Upper lobe of left lung (tissue), 6 donors: ENCODE data around the gene SEC16A. TPM values are rescaled to one million over a fixed set of nuclear protein-coding genes. Genes with fewer than 3 reads are reported as not detected.

Experiments
- ATAC-seq, 2 donors: fragments of 200-7000 bp; cut with Tn5 transposase; one replicate each; pipeline ENCODE4 v1.9.1; 2022; ENCODE audit warnings: mild to moderate bottlenecking in 2 of 2, moderate library complexity in 2 of 2; ENCODE audit not compliant: low FRiP score in 2 of 2
- DNase-seq, 2 donors: peaks; one replicate each; pipeline ENCODE4 v3.0.0-alpha.2; 2019 to 2020
- H3K27ac ChIP-seq, 4 donors: fragments of 200-600 bp; sonication (generic); one replicate each; pipeline ENCODE4 v1.5.1; 2016 to 2019
- H3K27me3 ChIP-seq, 4 donors: fragments of 200-600 bp; sonication (generic); one replicate each; pipeline ENCODE4 v1.5.1; 2017 to 2019
- H3K36me3 ChIP-seq, 4 donors: fragments of 200-600 bp; sonication (generic); one replicate each; pipeline ENCODE4 v1.5.1; 2016 to 2019
- H3K4me1 ChIP-seq, 4 donors: fragments of 200-600 bp; sonication (generic); one replicate each; pipeline ENCODE4 v1.5.1; 2018 to 2019
- H3K4me3 ChIP-seq, 4 donors: fragments of 200-600 bp; sonication (generic); one replicate each; pipeline ENCODE4 v1.5.1; 2017 to 2019; ENCODE audit warnings: mild to moderate bottlenecking in 2 of 4, moderate library complexity in 1 of 4
- H3K9me3 ChIP-seq, 4 donors: fragments of 200-600 bp; sonication (generic); one replicate each; pipeline ENCODE4 v1.5.1; 2018 to 2019
- CTCF ChIP-seq, 6 experiments: fragments of 450-650 bp in 4 of 6; fragments of 200-600 bp in 2 of 6; sonication (generic) in 2 of 6; IDR thresholded peaks; one replicate each; pipeline ENCODE4 v1.5.1; 2016 to 2019; ENCODE audit warnings: antibody characterized with exemption in 6 of 6
- EP300 ChIP-seq, 4 donors: sonication (generic); formaldehyde crosslinking; IDR thresholded peaks; one replicate each; pipeline ENCODE4 v1.5.1; 2017; ENCODE audit warnings: antibody characterized with exemption in 4 of 4, control low read depth in 2 of 4
- POLR2A ChIP-seq, 4 donors: fragments of 450-650 bp; IDR thresholded peaks; one replicate each; pipeline ENCODE4 v1.5.1; 2016 to 2017; ENCODE audit warnings: antibody characterized with exemption in 4 of 4, mild to moderate bottlenecking in 2 of 4
- POLR2AphosphoS5 ChIP-seq, 2 donors: sonication (generic); formaldehyde crosslinking; IDR thresholded peaks; one replicate each; pipeline ENCODE4 v1.5.1; 2017; ENCODE audit warnings: antibody characterized with exemption in 2 of 2
- WGBS, 2 donors: methylation state at CpG; one replicate each; pipeline ENCODE4 v1.1.5; 2017 to 2018; 5-methylcytosine and 5-hydroxymethylcytosine counted together
- total RNA-seq, 6 donors: library from RNA; depleted of rRNA in 4 of 6; stranded (reverse); fragments of >200 nt in 4 of 6; gene quantifications; one replicate each; pipeline versions ENCODE4 v1.1.0 to v1.2.1, GENCODE V29; 2016 to 2021
- donor health status: DM: no; HTN: no; CAD: no; lungs with moderate emphysema.
- donor health status: DM: no; HTN: yes; CAD: no; lungs with severe emphysema.

SEC16A gene
- total RNA-seq, 6 donors from 2014 or later, result 64.1 to 89.1 (median 72.1) TPM

GRCh38 chr9:136445799-136446198, 37.0 kb downstream of the SEC16A start:
- peaks cover 33 to 100% (median 95%) of the 10 kb centered on the region in 4 donors for H3K36me3 ChIP-seq
- no peak for TF ChIP-seq CTCF (IDR thresholded peaks at IDR 0.05)
- TF ChIP-seq POLR2A (IDR thresholded peaks at IDR 0.05), result no peak
- no peak for TF ChIP-seq EP300 (IDR thresholded peaks at IDR 0.05)
- no peak for TF ChIP-seq POLR2AphosphoS5 (IDR thresholded peaks at IDR 0.05)

GRCh38 chr9:136444102-136444501, 38.7 kb downstream of the SEC16A start:
- DNase-seq, result peak in 1 of 2 donors; percentile 53
- no peak overlapping the region for H3K4me3 ChIP-seq
- H3K4me1 ChIP-seq, result peaks cover 4 to 6% (median 6%) of the 10 kb centered on the region in 4 donors
- peaks cover 23 to 87% (median 80%) of the 10 kb centered on the region in 4 donors for H3K36me3 ChIP-seq
- no peaks in the 10 kb centered on the region for H3K9me3 ChIP-seq
- no peaks in the 10 kb centered on the region for H3K27me3 ChIP-seq
- H3K27ac ChIP-seq, result no peak overlapping the region
- ATAC-seq, result no peak
- 91 to 95% methylated on average over 17 to 20 of the region's 20 CpGs for WGBS, 2 donors
- TF ChIP-seq CTCF (IDR thresholded peaks at IDR 0.05) (no peak), POLR2AphosphoS5 (IDR thresholded peaks at IDR 0.05) (no peak), POLR2A (IDR thresholded peaks at IDR 0.05) (no peak), EP300 (IDR thresholded peaks at IDR 0.05) (no peak)

More at GRCh38 chr9:136445799-136446198, 37.0 kb downstream of the SEC16A start:
- DNase-seq, result no peak
- H3K4me1 ChIP-seq, result no peaks in the 10 kb centered on the region
- H3K27ac ChIP-seq, result no peak overlapping the region
- WGBS, 2 donors, result 88 to 93% methylated on average over 7 of the region's 7 CpGs
- ATAC-seq, result no peak
- no peaks in the 10 kb centered on the region for H3K27me3 ChIP-seq
- no peak overlapping the region for H3K4me3 ChIP-seq
- H3K9me3 ChIP-seq, result no peaks in the 10 kb centered on the region

- DNase-seq (no peak), ATAC-seq (no peak)
- Histone ChIP-seq H3K9me3 (no peaks in the 10 kb centered on the region), H3K27me3 (no peaks in the 10 kb centered on the region), H3K4me1 (peaks cover 4 to 11% (median 8%) of the 10 kb centered on the region in 4 donors), H3K27ac (no peak overlapping the region), H3K36me3 (peaks cover 23 to 83% (median 76%) of the 10 kb centered on the region in 4 donors), H3K4me3 (no peak overlapping the region)
- TF ChIP-seq EP300 (IDR thresholded peaks at IDR 0.05) (no peak), POLR2AphosphoS5 (IDR thresholded peaks at IDR 0.05) (no peak), POLR2A (IDR thresholded peaks at IDR 0.05) (no peak), CTCF (IDR thresholded peaks at IDR 0.05) (no peak)
- 95 to 98% methylated on average over 7 of the region's 7 CpGs for WGBS, 2 donors
Observed at GRCh38 chr9:136443687-136444086, 39.2 kb downstream of the SEC16A start.

GRCh38 chr9:136443087-136443486, 39.8 kb downstream of the SEC16A start:
- TF ChIP-seq CTCF (IDR thresholded peaks at IDR 0.05), result no peak
- no peak for TF ChIP-seq POLR2AphosphoS5 (IDR thresholded peaks at IDR 0.05)
- TF ChIP-seq EP300 (IDR thresholded peaks at IDR 0.05), result no peak
- no peak for TF ChIP-seq POLR2A (IDR thresholded peaks at IDR 0.05)
- Histone ChIP-seq H3K27me3 (no peaks in the 10 kb centered on the region), H3K27ac (no peak overlapping the region), H3K9me3 (no peaks in the 10 kb centered on the region), H3K4me3 (no peak overlapping the region), H3K4me1 (peaks cover 9 to 17% (median 14%) of the 10 kb centered on the region in 4 donors), H3K36me3 (peaks cover 23 to 77% (median 71%) of the 10 kb centered on the region in 4 donors)
- WGBS, 2 donors, result 94 to 97% methylated on average over 15 of the region's 15 CpGs
- DNase-seq (peak in 1 of 2 donors; percentile 59), ATAC-seq (no peak)

- Histone ChIP-seq H3K4me1 (peaks cover 18 to 25% (median 22%) of the 10 kb centered on the region in 4 donors), H3K27ac (no peak overlapping the region), H3K9me3 (no peaks in the 10 kb centered on the region), H3K36me3 (peaks cover 18 to 69% (median 63%) of the 10 kb centered on the region in 4 donors), H3K4me3 (no peak overlapping the region), H3K27me3 (no peaks in the 10 kb centered on the region)
- ATAC-seq, result no peak
- TF ChIP-seq CTCF (IDR thresholded peaks at IDR 0.05) (no peak), EP300 (IDR thresholded peaks at IDR 0.05) (no peak), POLR2A (IDR thresholded peaks at IDR 0.05) (no peak), POLR2AphosphoS5 (IDR thresholded peaks at IDR 0.05) (no peak)
- DNase-seq, result no peak
- WGBS, 2 donors, result 77 to 83% methylated on average over 5 of the region's 5 CpGs
Observed at GRCh38 chr9:136442265-136442664, 40.6 kb downstream of the SEC16A start.
